GM23338 (cell line): ENCODE data around the gene EFCAB8. TPM values are rescaled to one million over a fixed set of nuclear protein-coding genes. Genes with fewer than 3 reads are reported as not detected.

Experiments used
- ATAC-seq: fragments of 200-7000 bp; cut with Tn5 transposase; 3 replicates; pipeline ENCODE4 v1.9.1; 2020
- DNase-seq: peaks from one replicate; pipeline ENCODE4 v3.0.0-alpha.2; 2015; ENCODE audit warnings: low spot score
- H2AFZ ChIP-seq: fragments of 200-600 bp; sonication (generic); 2 replicates; pipeline ENCODE4 v1.8.0; 2016; ENCODE audit warnings: antibody characterized with exemption, mild to moderate bottlenecking, moderate library complexity
- H3F3A ChIP-seq: fragments of 200-600 bp; sonication (generic); replicated peaks from 2 replicates; pipeline ENCODE4 v1.8.0; 2017; ENCODE audit warnings: antibody characterized with exemption, mixed run types, low read depth
- H3K27ac ChIP-seq: fragments of 200-600 bp; sonication (generic); 2 replicates; pipeline ENCODE4 v1.6.1; 2016; ENCODE audit warnings: low read depth
- H3K27me3 ChIP-seq: fragments of 200-600 bp; sonication (generic); 2 replicates; pipeline ENCODE4 v1.8.0; 2016; ENCODE audit warnings: mild to moderate bottlenecking, mixed run types, moderate library complexity; ENCODE audit not compliant: insufficient read depth
- H3K36me3 ChIP-seq: fragments of 200-600 bp; sonication (generic); 2 replicates; pipeline ENCODE4 v1.8.0; 2016; ENCODE audit warnings: mild to moderate bottlenecking; ENCODE audit not compliant: insufficient read depth
- H3K4me1 ChIP-seq: fragments of 200-600 bp; sonication (generic); 2 replicates; pipeline ENCODE4 v1.8.0; 2016; ENCODE audit warnings: mild to moderate bottlenecking, moderate library complexity; ENCODE audit not compliant: insufficient read depth
- H3K4me2 ChIP-seq: fragments of 200-600 bp; sonication (generic); 2 replicates; pipeline ENCODE4 v1.7.1; 2017; ENCODE audit warnings: mixed run types
- H3K4me3 ChIP-seq: fragments of 200-600 bp; sonication (generic); 2 replicates; pipeline ENCODE4 v1.6.1; 2016; ENCODE audit warnings: mixed run types
- H3K79me2 ChIP-seq: fragments of 200-600 bp; sonication (generic); replicated peaks from 2 replicates; pipeline ENCODE4 v1.8.0; 2017; ENCODE audit warnings: mild to moderate bottlenecking; ENCODE audit not compliant: insufficient read depth
- H3K9me2 ChIP-seq: fragments of 200-600 bp; sonication (generic); 2 replicates; pipeline ENCODE4 v1.8.0; 2017; ENCODE audit not compliant: insufficient read depth
- H4K20me1 ChIP-seq: fragments of 200-600 bp; sonication (generic); replicated peaks from 2 replicates; pipeline ENCODE4 v1.8.0; 2017; ENCODE audit warnings: mild to moderate bottlenecking; ENCODE audit not compliant: insufficient read depth
- H3K27ac Mint-ChIP-seq: 2 replicates; pipeline ENCODE4 v1.8.0; 2020; ENCODE audit warnings: inconsistent platforms, mild to moderate bottlenecking, moderate library complexity, mixed read lengths
- H3K27me3 Mint-ChIP-seq: 3 replicates; pipeline ENCODE4 v1.8.0; 2022; ENCODE audit warnings: low read depth, mild to moderate bottlenecking, moderate library complexity, mixed read lengths, inconsistent platforms; ENCODE audit not compliant: insufficient read depth, poor library complexity
- H3K36me3 Mint-ChIP-seq: 3 replicates; pipeline ENCODE4 v1.8.0; 2021; ENCODE audit warnings: low read depth, mild to moderate bottlenecking, inconsistent platforms, moderate library complexity, mixed read lengths
- H3K4me1 Mint-ChIP-seq: 3 replicates; pipeline ENCODE4 v1.8.0; 2020; ENCODE audit warnings: mild to moderate bottlenecking, inconsistent platforms, mixed read lengths
- H3K4me3 Mint-ChIP-seq: 3 replicates; pipeline ENCODE4 v1.8.0; 2021; ENCODE audit warnings: moderate library complexity, mild to moderate bottlenecking, inconsistent platforms, mixed read lengths
- H3K9me3 Mint-ChIP-seq: 3 replicates; pipeline ENCODE4 v1.8.0; 2020; ENCODE audit warnings: moderate library complexity, mild to moderate bottlenecking, inconsistent platforms, mixed read lengths
- CREB1 ChIP-seq: fragments of 250-450 bp; sonication (Bioruptor Pico); IDR thresholded peaks from 2 replicates; pipeline ENCODE4 v1.5.0; 2020; ENCODE audit warnings: low read depth, mild to moderate bottlenecking, moderate library complexity
- EZH2phosphoT487 ChIP-seq: fragments of 200-600 bp; sonication (generic); IDR thresholded peaks from one replicate; pipeline ENCODE4 v1.8.1; 2018; ENCODE audit warnings: antibody characterized with exemption; ENCODE audit not compliant: unreplicated experiment
- NANOG ChIP-seq: IDR thresholded peaks from 2 replicates; pipeline ENCODE4 v1.6.1; 2016; ENCODE audit warnings: antibody characterized with exemption, borderline replicate concordance
- POLR2AphosphoS5 ChIP-seq: IDR thresholded peaks from 2 replicates; pipeline ENCODE4 v1.6.1; 2016; ENCODE audit warnings: antibody characterized with exemption, low read depth
- REST ChIP-seq: IDR thresholded peaks from one replicate; pipeline ENCODE4 v1.6.1; 2018; ENCODE audit warnings: antibody characterized with exemption; ENCODE audit not compliant: unreplicated experiment
- ZNF114 ChIP-seq: fragments of 250-450 bp; sonication (Bioruptor Pico); IDR thresholded peaks from 2 replicates; pipeline ENCODE4 v1.5.0; 2020; ENCODE audit warnings: mild to moderate bottlenecking, moderate library complexity
- ZNF462 ChIP-seq: fragments of 250-450 bp; sonication (Bioruptor Pico); IDR thresholded peaks from 2 replicates; pipeline ENCODE4 v1.5.0; 2020; ENCODE audit warnings: mild to moderate bottlenecking, moderate library complexity
- polyA plus RNA-seq: library from polyadenylated mRNA; unstranded; fragments of >200 nt; fragmentation: Nextera tagmentation; extraction: Ambion mirVana; gene quantifications from 2 replicates; pipeline ENCODE4 v1.2.1, GENCODE V29; 2016
- total RNA-seq: library from RNA; depleted of rRNA; stranded (reverse); fragments of >200 nt; shearing (Covaris generic); gene quantifications from 2 replicates; pipeline ENCODE4 v1.2.3, GENCODE V29; 2014

Gene EFCAB8
- total and polyA plus RNA-seq, 2 experiments from 2014 or later, result 0.35 TPM; not detected in 1

GRCh38 chr20:32914031-32914430 is 55.3 kb downstream of the EFCAB8 start:
- ATAC-seq (no peak), DNase-seq (no peak)
- Histone ChIP-seq H3K4me2 (no peak overlapping the region), H3K27me3 (no peaks in the 10 kb centered on the region), H2AFZ (no peak overlapping the region), H3K9me2 (no peaks in the 10 kb centered on the region), H3K79me2 (no peaks in the 10 kb centered on the region), H3K27ac (no peak overlapping the region), H3K4me1 (no peaks in the 10 kb centered on the region), H4K20me1 (no peaks in the 10 kb centered on the region), H3K36me3 (no peaks in the 10 kb centered on the region; the same call in 1 of the 2 replicates), H3K4me3 (no peak overlapping the region), H3F3A (no peaks in the 10 kb centered on the region)
- H3K4me1 Mint-ChIP-seq, result no peaks in the 10 kb centered on the region
- H3K9me3 Mint-ChIP-seq, result peaks cover 27% of the 10 kb centered on the region
- H3K27ac Mint-ChIP-seq, result no peak overlapping the region
- H3K4me3 Mint-ChIP-seq, result no peak overlapping the region
- peaks cover 4% of the 10 kb centered on the region; the same call in 2 of the 3 replicates for H3K36me3 Mint-ChIP-seq
- H3K27me3 Mint-ChIP-seq, result peaks cover 2% of the 10 kb centered on the region
- TF ChIP-seq NANOG, result no peak
- TF ChIP-seq ZNF114 (CRISPR knock-in tag), result no peak
- no peak for TF ChIP-seq ZNF462 (CRISPR knock-in tag)
- TF ChIP-seq CREB1 (CRISPR knock-in tag), result no peak
- no peak for TF ChIP-seq POLR2AphosphoS5
- TF ChIP-seq REST, result no peak
- no peak for TF ChIP-seq EZH2phosphoT487
